Caco-2 (cell line): ENCODE results near the gene DPF3. TPM values are rescaled to one million over a fixed set of nuclear protein-coding genes. Genes with fewer than 3 reads are reported as not detected.

Experiments
- BruUV-seq: library from RNA; stranded (reverse); fragments of 400-500 nt; replicated peaks from 2 replicates; lab custom pipeline; 2021; lab: Mats Ljungman, UMichigan
- CTCF ChIA-PET: fragments of 300-600 bp; sonication (Branson Sonifier 250); formaldehyde crosslinking; loops from one replicate; lab custom pipeline; 2022; ENCODE audit warnings: antibody characterized with exemption; lab: Charles Lee
- POLR2A ChIA-PET: fragments of 300-600 bp; sonication (Branson Sonifier 250); formaldehyde crosslinking; loops from one replicate; lab custom pipeline; 2022; ENCODE audit warnings: antibody characterized with exemption; lab: Charles Lee
- DNase-seq, 2 experiments: peaks; one replicate each; pipeline versions ENCODE4 v3.0.0 to v3.0.0-alpha.2; 2020 to 2022
- H3K27me3 ChIP-seq: replicated peaks from 2 replicates; pipeline ENCODE4 v1.6.0; 2011; ENCODE audit warnings: low read length; ENCODE audit not compliant: control insufficient read depth, insufficient read depth
- H3K36me3 ChIP-seq: 2 replicates; pipeline ENCODE4 v1.5.1; 2011; ENCODE audit warnings: low read length; ENCODE audit not compliant: control insufficient read depth, insufficient read depth
- H3K4me1 ChIP-seq: fragments of 250-450 bp; sonication (Bioruptor Pico); 2 replicates; pipeline ENCODE4 v1.5.1; 2020; ENCODE audit warnings: mild to moderate bottlenecking
- H3K4me3 ChIP-seq: 2 replicates; pipeline ENCODE4 v1.5.1; 2011; ENCODE audit warnings: low read depth, mild to moderate bottlenecking, control low read depth, low read length
- H3K9me3 ChIP-seq: fragments of 250-450 bp; sonication (Bioruptor Pico); 2 replicates; pipeline ENCODE4 v1.5.1; 2020; ENCODE audit warnings: mild to moderate bottlenecking, moderate library complexity
- H3K27ac Mint-ChIP-seq: one replicate; pipeline ENCODE4 v1.8.0; 2022; ENCODE audit warnings: mixed read lengths; ENCODE audit not compliant: unreplicated experiment
- H3K27me3 Mint-ChIP-seq: one replicate; pipeline ENCODE4 v1.8.0; 2022; ENCODE audit warnings: mixed read lengths; ENCODE audit not compliant: insufficient read depth, unreplicated experiment
- H3K36me3 Mint-ChIP-seq: one replicate; pipeline ENCODE4 v1.8.0; 2022; ENCODE audit warnings: mild to moderate bottlenecking, mixed read lengths; ENCODE audit not compliant: insufficient read depth, unreplicated experiment
- H3K4me1 Mint-ChIP-seq: one replicate; pipeline ENCODE4 v1.8.0; 2022; ENCODE audit warnings: low read depth, mixed read lengths; ENCODE audit not compliant: unreplicated experiment
- H3K4me3 Mint-ChIP-seq: one replicate; pipeline ENCODE4 v1.8.0; 2022; ENCODE audit warnings: mild to moderate bottlenecking, moderate library complexity, mixed read lengths; ENCODE audit not compliant: unreplicated experiment
- H3K9me3 Mint-ChIP-seq: one replicate; pipeline ENCODE4 v1.8.0; 2022; ENCODE audit warnings: mixed read lengths; ENCODE audit not compliant: unreplicated experiment
- CTCF ChIP-seq, 2 experiments: fragments of 200-600 bp in 1 of 2; IDR thresholded peaks; 1 replicate in 1 of 2; 2 replicates in 1 of 2; pipeline versions ENCODE4 v1.5.1 to v1.8.0; 2011 to 2022; ENCODE audit warnings: antibody characterized with exemption in 1 of 2, control low read depth in 1 of 2, inconsistent platforms in 1 of 2, low read depth in 1 of 2, low read length in 1 of 2, mild to moderate bottlenecking in 1 of 2, moderate library complexity in 1 of 2; ENCODE audit not compliant: insufficient read depth in 1 of 2, severe bottlenecking in 1 of 2, unreplicated experiment in 1 of 2
- intact Hi-C: fragments of 100-400 bp; cut with micrococcal nuclease; formaldehyde crosslinking; loops from one replicate; pipeline ENCODE4 v1.10.0; 2022; ENCODE audit not compliant: unreplicated experiment
- total RNA-seq: library from RNA; stranded (reverse); gene quantifications from 2 replicates; pipeline ENCODE4 v1.2.3, GENCODE V29; 2022

DPF3 gene
- total RNA-seq, 1 experiment from 2014 or later, result not detected

- no peaks in the 10 kb centered on the region for H3K36me3 ChIP-seq
- no peaks in the 10 kb centered on the region for H3K4me1 ChIP-seq
- ChIA-PET CTCF (no interaction called here), POLR2A (no interaction called here)
- no peaks in the 10 kb centered on the region for H3K27me3 ChIP-seq
- Mint-ChIP-seq H3K27ac (no peak overlapping the region), H3K9me3 (no peaks in the 10 kb centered on the region), H3K27me3 (peaks cover 21% of the 10 kb centered on the region), H3K36me3 (no peaks in the 10 kb centered on the region), H3K4me1 (no peaks in the 10 kb centered on the region), H3K4me3 (no peak overlapping the region)
- intact Hi-C loops, result no loop called here
- peak in 1 of 2 experiments; percentile 29 for TF ChIP-seq CTCF (IDR thresholded peaks at IDR 0.05; ENCODE audit: insufficient read depth in 1 of 2, low read depth in 1 of 2, low read length in 1 of 2, severe bottlenecking in 1 of 2, unreplicated experiment in 1 of 2)
- BruUV-seq, result no TSS peak
- DNase-seq, result no peak
- no peaks in the 10 kb centered on the region for H3K9me3 ChIP-seq
- no peak overlapping the region for H3K4me3 ChIP-seq
Measured at GRCh38 chr14:72920008-72920407, 26.1 kb upstream of the DPF3 start.

GRCh38 chr14:72917094-72917802 is 23.3 kb upstream of the DPF3 start:
- Histone ChIP-seq H3K4me3 (no peak overlapping the region), H3K4me1 (no peaks in the 10 kb centered on the region), H3K9me3 (no peaks in the 10 kb centered on the region), H3K36me3 (no peaks in the 10 kb centered on the region), H3K27me3 (no peaks in the 10 kb centered on the region)
- Mint-ChIP-seq H3K9me3 (no peaks in the 10 kb centered on the region), H3K4me1 (no peaks in the 10 kb centered on the region), H3K36me3 (no peaks in the 10 kb centered on the region), H3K27me3 (peaks cover 26% of the 10 kb centered on the region), H3K4me3 (no peak overlapping the region), H3K27ac (no peak overlapping the region)
- intact Hi-C loops, result no loop called here
- no peak for TF ChIP-seq CTCF (IDR thresholded peaks at IDR 0.05; ENCODE audit: insufficient read depth in 1 of 2, low read depth in 1 of 2, low read length in 1 of 2, severe bottlenecking in 1 of 2, unreplicated experiment in 1 of 2)
- DNase-seq, result no peak
- no TSS peak for BruUV-seq
- ChIA-PET POLR2A (no interaction called here), CTCF (interaction anchor here (1.3 kb wide), 1 partner anchor 12 kb away, joined by 4 read pairs; no protein-coding TSS in a partner anchor)

- H3K4me1 ChIP-seq, result no peaks in the 10 kb centered on the region
- H3K9me3 Mint-ChIP-seq, result no peaks in the 10 kb centered on the region
- no peak overlapping the region for H3K27ac Mint-ChIP-seq
- no peaks in the 10 kb centered on the region for H3K36me3 ChIP-seq
- no peaks in the 10 kb centered on the region for H3K27me3 ChIP-seq
- no peaks in the 10 kb centered on the region for H3K36me3 Mint-ChIP-seq
- no peak overlapping the region for H3K4me3 ChIP-seq
- no peak for TF ChIP-seq CTCF (IDR thresholded peaks at IDR 0.05; ENCODE audit: insufficient read depth in 1 of 2, low read depth in 1 of 2, low read length in 1 of 2, severe bottlenecking in 1 of 2, unreplicated experiment in 1 of 2)
- intact Hi-C loops, result no loop called here
- POLR2A ChIA-PET, result no interaction called here
- H3K27me3 Mint-ChIP-seq, result peaks cover 26% of the 10 kb centered on the region
- CTCF ChIA-PET, result no interaction called here
- DNase-seq, result no peak
- H3K9me3 ChIP-seq, result no peaks in the 10 kb centered on the region
- no TSS peak for BruUV-seq
- no peak overlapping the region for H3K4me3 Mint-ChIP-seq
- no peaks in the 10 kb centered on the region for H3K4me1 Mint-ChIP-seq
Measured at GRCh38 chr14:72916174-72916573, 22.3 kb upstream of the DPF3 start.
